ENCODE measurements around the gene MTCL3.

MTCL3 gene

GRCh38 chr6:127547215-127547614 is 28.1 kb upstream of the MTCL3 start:
- no peaks in the 10 kb centered on the region for H3K4me1 ChIP-seq
- no peaks in the 10 kb centered on the region for H3K36me3 ChIP-seq
- no peaks in the 10 kb centered on the region for H3K9me3 ChIP-seq
- TF ChIP-seq EP300 (IDR thresholded peaks at IDR 0.05), result no peak
- no peak for TF ChIP-seq POLR2A (IDR thresholded peaks at IDR 0.05)
- TF ChIP-seq CTCF (IDR thresholded peaks at IDR 0.05), result no peak
- no peak for TF ChIP-seq POLR2AphosphoS5 (IDR thresholded peaks at IDR 0.05)
- intact Hi-C loops (cut with DNase I), result no loop called here
- 8 to 27% methylated on average over 1 of the region's 1 CpG for WGBS, 2 donors
- H3K27me3 ChIP-seq, result no peaks in the 10 kb centered on the region
- H3K27ac ChIP-seq, result no peak overlapping the region
- H3K4me3 ChIP-seq, result no peak overlapping the region
- DNase-seq, result no peak

GRCh38 chr6:127539272-127539671 is 20.1 kb upstream of the MTCL3 start:
- Histone ChIP-seq H3K9me3 (no peaks in the 10 kb centered on the region), H3K27ac (no peak overlapping the region), H3K27me3 (no peaks in the 10 kb centered on the region), H3K36me3 (no peaks in the 10 kb centered on the region), H3K4me1 (no peaks in the 10 kb centered on the region), H3K4me3 (no peak overlapping the region)
- TF ChIP-seq EP300 (IDR thresholded peaks at IDR 0.05), result no peak
- TF ChIP-seq POLR2A (IDR thresholded peaks at IDR 0.05), result no peak
- TF ChIP-seq CTCF (IDR thresholded peaks at IDR 0.05), result peak in 3 of 4 experiments; percentile 19 to 46 (median 31)
- TF ChIP-seq POLR2AphosphoS5 (IDR thresholded peaks at IDR 0.05), result no peak
- 35 to 47% methylated on average over 2 of the region's 2 CpGs for WGBS, 2 donors
- intact Hi-C loops (cut with DNase I), result loop anchor here (1.0 kb wide), 1 partner anchor 236 kb away; no protein-coding TSS in a partner anchor
- DNase-seq, result no peak

GRCh38 chr6:127538750-127539264 is 19.7 kb upstream of the MTCL3 start:
- no peak for TF ChIP-seq POLR2A (IDR thresholded peaks at IDR 0.05)
- TF ChIP-seq POLR2AphosphoS5 (IDR thresholded peaks at IDR 0.05), result no peak
- no peak for TF ChIP-seq CTCF (IDR thresholded peaks at IDR 0.05)
- no peak for TF ChIP-seq EP300 (IDR thresholded peaks at IDR 0.05)
- Histone ChIP-seq H3K27ac (no peak overlapping the region), H3K4me3 (no peak overlapping the region), H3K27me3 (no peaks in the 10 kb centered on the region), H3K36me3 (no peaks in the 10 kb centered on the region), H3K4me1 (no peaks in the 10 kb centered on the region), H3K9me3 (no peaks in the 10 kb centered on the region)
- no peak for DNase-seq
- intact Hi-C loops (cut with DNase I), result loop anchor here (1.0 kb wide), 1 partner anchor 236 kb away; no protein-coding TSS in a partner anchor
- 64 to 65% methylated on average over 2 of the region's 2 CpGs for WGBS, 2 donors

- H3K4me1 ChIP-seq, result no peaks in the 10 kb centered on the region
- no peak for DNase-seq
- intact Hi-C loops (cut with DNase I), result no loop called here
- H3K27me3 ChIP-seq, result peaks cover 0 to 3% (median 0%) of the 10 kb centered on the region in 3 donors
- no peaks in the 10 kb centered on the region for H3K36me3 ChIP-seq
- H3K9me3 ChIP-seq, result no peaks in the 10 kb centered on the region
- H3K4me3 ChIP-seq, result no peak overlapping the region
- 63 to 77% methylated on average over 3 of the region's 3 CpGs for WGBS, 2 donors
- no peak for TF ChIP-seq EP300 (IDR thresholded peaks at IDR 0.05)
- TF ChIP-seq POLR2A (IDR thresholded peaks at IDR 0.05), result no peak
- no peak overlapping the region for H3K27ac ChIP-seq
These were observed 14.6 kb upstream of the MTCL3 start for GRCh38 chr6:127533736-127534135.

GRCh38 chr6:127533011-127533410 is 13.9 kb upstream of the MTCL3 start:
- H3K36me3 ChIP-seq, result no peaks in the 10 kb centered on the region
- H3K4me3 ChIP-seq, result no peak overlapping the region
- no peaks in the 10 kb centered on the region for H3K4me1 ChIP-seq
- intact Hi-C loops (cut with DNase I), result no loop called here
- H3K27ac ChIP-seq, result no peak overlapping the region
- no peak for TF ChIP-seq CTCF (IDR thresholded peaks at IDR 0.05)
- TF ChIP-seq EP300 (IDR thresholded peaks at IDR 0.05), result no peak
- no peak for TF ChIP-seq POLR2AphosphoS5 (IDR thresholded peaks at IDR 0.05)
- no peak for TF ChIP-seq POLR2A (IDR thresholded peaks at IDR 0.05)
- peaks cover 0 to 3% (median 0%) of the 10 kb centered on the region in 3 donors for H3K27me3 ChIP-seq
- no peaks in the 10 kb centered on the region for H3K9me3 ChIP-seq
- no peak for DNase-seq
- WGBS, 2 donors, result 96 to 97% methylated on average over 1 of the region's 1 CpG
